ENCODE data around the gene DSCAML1.

- no peak for TF ChIP-seq POLR2AphosphoS5 (IDR thresholded peaks at IDR 0.05; ENCODE audit: low read depth, low read length)
- no peak for TF ChIP-seq TAF1 (IDR thresholded peaks at IDR 0.05; ENCODE audit: borderline replicate concordance, insufficient read depth, low read length)
Measured at GRCh38 chr11:117385906-117386305, 411.1 kb downstream of the DSCAML1 start.
